ENCODE data around the gene DMGDH. TPM values are rescaled to one million over a fixed set of nuclear protein-coding genes. Genes with fewer than 3 reads are reported as not detected.

Gene DMGDH
- total RNA-seq, result 0.30 and 0.32 TPM in 2 replicates

GRCh38 chr5:79069488-79070349 is at the start of gene DMGDH, which contains the start of gene BHMT2:
Gene DMGDH (minus strand): TSS chr5:79069674. CDS start chr5:79069620, 54 bp downstream.
Gene BHMT2 (plus strand): TSS chr5:79069767. CDS start chr5:79069783, 16 bp downstream.

GRCh38 chr5:79111387-79111959 is 42.0 kb upstream of the DMGDH start, which contains the start of gene BHMT:
Gene BHMT (plus strand): TSS chr5:79111809. CDS start chr5:79111886, 77 bp downstream.

DNA sequence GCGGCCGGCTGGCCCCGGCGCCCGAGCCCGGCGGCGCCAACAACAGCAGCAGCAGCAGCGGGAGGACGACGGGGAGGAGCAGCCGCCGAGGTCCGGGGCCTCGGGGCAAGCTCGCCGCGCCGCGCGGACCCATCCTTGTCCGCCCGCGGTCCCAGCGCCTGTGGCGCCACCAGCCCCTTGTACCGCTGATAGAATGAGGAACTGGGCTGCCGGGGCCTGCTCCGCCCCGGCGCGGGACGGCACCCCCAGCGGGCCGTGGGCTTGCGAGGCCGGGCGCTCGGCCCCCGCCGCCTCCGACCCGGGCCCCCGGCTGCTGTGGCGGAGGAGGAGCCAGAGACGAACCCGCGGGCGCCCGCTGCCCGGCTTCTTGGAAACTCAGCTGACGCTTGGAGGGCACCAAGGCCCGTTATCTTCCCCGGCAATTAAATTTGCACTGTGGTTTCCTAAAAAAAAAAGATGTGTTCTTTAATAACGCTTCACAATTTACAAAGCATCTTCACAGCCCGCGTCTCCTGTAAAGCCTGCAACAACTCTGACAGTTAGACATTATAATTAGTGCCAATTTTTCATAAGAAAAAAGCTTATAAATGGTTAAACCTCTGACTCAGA is 84.3 kb downstream of the DMGDH start, which contains the start of gene ARSB:
TSS of gene ARSB (minus strand) at position 195 of the 609 bp plus-strand sequence. CDS start at position 133, 62 bp downstream.

Other genes starting within 250 kb of the DMGDH start
- gene ARSB, start 84.4 kb downstream of the DMGDH start, total RNA-seq, result 10.4 and 17.8 TPM in 2 replicates
- 0.61 TPM in 1 of 2 replicates, not detected in the other for gene BHMT2, start 93 bp upstream of the DMGDH start, total RNA-seq
- not detected in 2 replicates for gene BHMT, start 42.1 kb upstream of the DMGDH start, total RNA-seq
- 6.5 and 10.8 TPM in 2 replicates for gene JMY, start 166.5 kb upstream of the DMGDH start, total RNA-seq